HG02588 (cell line): Measurements from ENCODE around the gene TMSB15B.
"Not testable (repeated sequence)": the region's sequence is repeated elsewhere in the genome, so short reads cannot be mapped to it uniquely, and the experiment has no call there.

Experiments used
- ATAC-seq: cut with Tn5 transposase; IDR thresholded peaks from one replicate; pipeline ENCODE4 v1.9.1; 2021; ENCODE audit warnings: mild to moderate bottlenecking, moderate library complexity; ENCODE audit not compliant: unreplicated experiment

Gene TMSB15B

DNA sequence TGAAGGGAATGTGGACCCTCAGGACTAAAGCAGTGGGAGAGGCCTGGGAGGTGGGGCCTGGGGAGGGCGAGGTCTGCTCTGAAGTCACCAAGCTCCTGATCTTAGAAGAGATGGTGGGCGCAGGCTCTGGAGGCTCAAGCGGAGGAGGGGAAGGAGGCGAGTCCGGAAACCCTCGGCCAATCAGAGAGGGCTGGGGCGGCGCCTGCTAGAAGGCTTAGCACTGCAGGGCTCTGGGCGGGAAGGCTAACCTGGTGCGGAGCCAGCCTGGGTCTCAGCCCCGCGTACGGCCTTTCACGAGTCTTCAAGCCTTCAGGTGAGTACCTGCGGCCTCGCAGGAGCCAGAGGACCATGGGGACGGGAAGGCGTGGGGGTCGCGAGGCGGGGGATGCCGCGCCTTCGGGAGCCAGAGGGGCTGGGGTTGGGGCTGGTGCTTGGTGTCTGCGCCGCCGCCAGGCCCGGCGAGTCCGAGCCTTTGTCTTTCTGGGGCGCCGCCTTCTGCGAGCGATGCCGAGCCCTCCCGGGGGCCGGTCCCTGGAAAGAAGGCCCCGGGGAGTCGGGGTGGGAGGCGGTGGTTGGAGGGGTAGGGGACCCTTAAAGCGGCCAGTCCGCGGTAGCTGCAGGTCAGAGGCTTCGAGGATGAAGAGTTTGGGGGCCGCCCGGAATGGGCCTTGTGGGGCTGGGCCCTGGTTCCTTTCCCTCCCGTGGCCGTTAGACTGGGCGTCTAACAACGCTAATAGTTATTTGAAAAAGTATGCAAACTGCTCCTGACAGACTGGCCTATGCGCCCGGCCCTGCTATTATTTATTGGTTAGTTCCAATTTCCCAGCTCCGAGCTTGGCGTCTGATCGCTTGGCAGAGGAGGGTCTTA, at the start of gene TMSB15B:
TMSB15B (plus strand) TSS at position 217 of the 868 bp plus-strand sequence.
- peak; percentile 99 for ATAC-seq

DNA sequence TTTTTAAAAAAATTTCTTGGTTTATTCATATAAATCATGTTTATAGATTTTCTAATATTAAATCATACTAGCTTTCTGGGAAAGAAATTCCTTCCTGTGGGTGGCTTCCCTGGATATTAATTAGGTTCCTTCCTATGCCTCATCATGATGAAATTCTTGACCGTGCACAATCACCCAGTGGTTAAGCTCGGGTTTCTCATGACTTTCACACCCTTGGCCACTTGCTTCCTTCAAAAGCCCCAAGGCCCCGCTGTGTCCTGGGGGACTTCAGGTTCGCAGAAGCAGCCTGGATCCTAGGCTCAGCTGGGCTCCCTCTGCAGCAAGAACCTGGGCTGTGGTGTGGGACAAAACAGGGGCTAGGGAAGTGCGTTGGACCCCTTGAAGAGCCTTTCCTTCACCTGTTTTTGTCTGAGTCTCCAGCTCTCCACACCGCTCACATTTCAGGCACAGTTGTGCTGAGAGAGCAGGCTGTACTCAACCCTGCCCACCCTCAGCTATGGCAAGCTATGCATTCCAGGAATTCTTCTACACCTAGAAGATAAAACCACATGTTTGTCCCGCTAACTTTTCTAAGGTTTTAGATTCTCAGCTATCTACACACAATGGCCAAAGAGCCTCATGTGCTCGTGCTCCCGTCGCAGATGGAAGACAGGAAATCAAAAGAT, 48.9 kb upstream of the TMSB15B start:
- no peak for ATAC-seq

DNA sequence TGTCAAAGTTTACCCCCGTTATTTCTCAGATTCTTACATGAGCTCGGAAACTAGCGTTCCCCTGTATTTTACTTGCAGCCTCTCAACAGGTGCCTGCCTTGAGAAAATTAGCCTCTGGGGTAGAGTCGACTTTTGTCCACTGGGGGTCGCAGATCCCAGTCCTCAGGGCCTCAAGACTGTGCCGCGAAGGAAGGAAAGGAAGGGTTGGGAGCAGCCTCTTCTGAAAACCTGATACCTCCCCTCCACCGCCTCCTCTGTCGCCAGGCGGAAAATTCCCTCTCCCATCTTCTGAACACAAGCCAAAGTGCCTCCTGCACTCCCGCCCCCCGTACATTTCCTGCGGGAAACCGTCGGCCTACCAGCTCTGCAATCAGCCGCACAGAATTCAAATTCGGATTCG, 44.4 kb upstream of the TMSB15B start:
- no peak for ATAC-seq

DNA sequence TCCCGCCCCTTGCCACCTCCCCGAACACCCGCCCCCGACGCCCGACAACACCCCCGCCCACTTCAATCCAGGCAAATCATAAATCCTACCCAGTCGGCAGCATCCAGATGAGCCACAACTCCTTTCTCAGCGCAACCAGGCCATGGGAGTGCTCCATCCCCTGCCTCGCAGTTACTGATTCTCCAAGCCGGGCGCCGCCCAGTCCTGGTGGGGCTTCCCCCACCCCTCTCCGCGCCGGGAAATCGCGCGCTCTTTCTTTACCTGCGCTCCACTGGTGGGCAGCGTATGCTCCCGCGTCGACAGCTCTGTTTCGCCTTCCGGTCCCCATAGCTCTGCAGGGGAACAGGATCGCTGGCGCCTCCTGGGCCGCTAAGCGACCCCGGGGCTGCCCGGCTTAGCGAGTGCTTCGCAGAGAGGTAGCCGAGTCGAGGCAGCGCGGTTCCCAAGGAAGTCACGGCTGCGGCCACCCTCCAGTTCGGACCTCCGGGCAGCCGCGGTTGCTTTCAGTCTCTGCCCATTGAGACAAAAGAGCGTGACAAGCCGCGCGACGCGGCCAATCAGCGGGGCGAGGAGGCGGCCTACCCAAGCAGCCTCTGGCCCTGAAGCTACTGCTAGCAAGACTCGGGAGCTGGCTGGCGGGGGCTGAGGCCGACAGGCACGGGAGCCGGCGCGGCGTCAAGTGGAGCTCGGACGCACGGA, 43.7 kb upstream of the TMSB15B start:
- ATAC-seq, result peak; percentile 73

DNA sequence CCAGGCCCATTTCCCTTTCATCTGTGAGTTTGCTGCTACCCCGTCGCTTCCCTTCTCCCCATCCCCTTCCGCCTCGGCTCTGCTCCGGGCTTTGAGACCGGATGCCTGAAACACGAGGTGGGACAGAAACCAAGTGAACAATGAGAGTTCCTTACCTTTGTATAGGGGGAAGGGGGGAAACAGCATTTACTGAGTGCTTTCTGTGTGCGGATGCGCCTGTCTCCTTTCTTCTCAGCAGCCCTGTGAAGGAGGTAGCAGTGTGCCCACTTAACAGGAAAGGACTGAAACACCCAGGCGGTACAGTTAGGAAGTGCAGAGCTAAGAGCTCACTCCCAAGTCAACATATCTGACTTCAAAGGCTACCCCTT, 43.2 kb upstream of the TMSB15B start:
- peak; percentile 38 for ATAC-seq

DNA sequence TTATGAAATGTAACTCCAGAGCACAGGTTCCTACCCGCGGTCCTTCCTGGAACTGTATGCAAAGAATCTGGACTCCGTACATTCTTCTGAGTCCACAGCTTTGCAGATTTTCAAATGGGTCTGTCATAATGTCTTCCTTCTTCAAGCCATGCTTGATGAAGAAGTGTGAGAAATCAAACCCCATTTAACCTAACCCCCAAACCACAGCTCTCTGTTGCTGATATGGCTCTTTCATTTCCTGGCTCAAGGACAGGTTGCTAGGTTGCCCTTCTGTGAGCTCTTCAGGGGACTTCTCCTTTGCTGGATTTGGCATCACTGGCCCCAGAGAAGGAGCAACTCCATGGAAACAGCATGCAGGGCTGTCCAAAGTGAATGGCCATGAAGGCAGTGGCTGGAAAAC, 41.9 kb upstream of the TMSB15B start:
- peak; percentile 34 for ATAC-seq

DNA sequence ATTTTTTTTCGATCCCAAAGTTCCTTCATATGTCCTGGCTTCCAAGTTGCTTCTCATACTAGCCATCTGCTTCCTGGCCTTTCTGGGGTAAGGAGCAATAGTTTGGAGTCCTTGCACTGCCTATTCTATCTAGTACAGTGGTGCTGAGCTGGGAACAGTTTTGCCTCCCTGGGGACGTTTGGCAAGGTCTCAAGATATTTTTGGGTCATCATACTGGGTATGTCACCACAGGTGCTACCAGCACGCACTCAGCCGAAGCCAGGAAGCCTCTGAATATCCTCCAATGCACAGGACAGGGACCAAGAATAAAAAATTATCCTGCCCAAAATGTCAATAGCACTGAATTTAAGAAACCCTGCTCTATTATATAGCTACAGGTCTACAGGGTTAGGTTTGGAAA, 35.4 kb upstream of the TMSB15B start:
- ATAC-seq, result no peak

DNA sequence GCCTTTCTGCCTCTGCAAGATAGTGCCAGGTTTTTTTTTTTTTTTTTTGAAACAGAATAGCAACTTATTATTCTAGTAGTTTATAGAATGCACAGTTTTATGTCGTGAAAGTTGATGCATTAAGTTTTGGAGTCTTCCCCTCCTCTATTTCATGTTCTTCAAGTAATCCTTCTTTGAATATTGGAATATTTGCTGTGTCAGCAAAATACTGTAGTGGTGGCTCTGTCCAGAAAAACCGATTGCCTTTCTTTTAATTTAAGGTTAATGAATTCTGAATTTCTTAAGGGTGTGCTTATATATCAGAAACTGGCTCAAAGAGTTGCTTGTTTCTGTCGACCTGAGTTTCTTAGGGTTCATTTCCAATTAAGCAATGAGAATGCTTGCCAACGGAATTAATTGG, 34.8 kb upstream of the TMSB15B start:
- no peak for ATAC-seq

DNA sequence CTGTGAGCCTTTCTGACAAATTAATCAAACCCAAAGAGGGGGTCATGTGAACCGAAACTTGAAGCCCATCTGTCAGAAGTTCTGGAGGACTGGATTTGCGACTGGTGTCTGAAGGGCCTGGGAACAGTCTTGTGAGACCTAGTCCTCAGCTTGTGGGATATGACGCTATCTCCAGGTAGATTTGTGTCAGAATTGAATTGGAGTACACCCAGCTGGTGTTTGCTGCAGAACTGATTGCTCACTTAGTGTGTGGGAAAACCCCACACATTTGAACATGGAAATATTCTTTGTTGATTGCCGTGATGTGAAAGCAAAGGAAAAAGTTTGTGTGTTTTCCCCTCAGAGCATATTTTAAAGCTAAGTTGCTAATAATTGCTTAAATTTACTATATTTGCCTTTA, 30.3 kb upstream of the TMSB15B start:
- ATAC-seq, result peak; percentile 76

DNA sequence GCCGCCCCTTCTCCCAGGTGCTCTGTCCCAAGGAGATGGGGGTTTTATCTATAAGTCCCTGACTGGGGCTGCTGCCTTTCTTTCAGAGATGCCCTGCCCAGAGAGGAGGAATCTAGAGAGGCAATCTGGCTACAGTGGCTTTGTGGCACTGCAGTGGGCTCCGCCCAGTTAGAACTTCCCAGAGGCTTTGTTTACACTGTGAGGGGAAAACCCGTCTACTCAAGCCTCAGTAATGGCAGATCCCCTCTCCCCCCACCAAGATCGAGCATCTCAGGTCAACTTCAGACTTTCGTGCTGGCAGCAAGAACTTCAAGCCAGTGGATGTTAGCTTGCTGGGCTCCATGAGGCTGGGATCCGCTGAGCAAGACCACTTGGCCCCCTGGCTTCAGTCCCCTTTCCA, 22.2 kb upstream of the TMSB15B start:
- ATAC-seq, result not testable (repeated sequence)

DNA sequence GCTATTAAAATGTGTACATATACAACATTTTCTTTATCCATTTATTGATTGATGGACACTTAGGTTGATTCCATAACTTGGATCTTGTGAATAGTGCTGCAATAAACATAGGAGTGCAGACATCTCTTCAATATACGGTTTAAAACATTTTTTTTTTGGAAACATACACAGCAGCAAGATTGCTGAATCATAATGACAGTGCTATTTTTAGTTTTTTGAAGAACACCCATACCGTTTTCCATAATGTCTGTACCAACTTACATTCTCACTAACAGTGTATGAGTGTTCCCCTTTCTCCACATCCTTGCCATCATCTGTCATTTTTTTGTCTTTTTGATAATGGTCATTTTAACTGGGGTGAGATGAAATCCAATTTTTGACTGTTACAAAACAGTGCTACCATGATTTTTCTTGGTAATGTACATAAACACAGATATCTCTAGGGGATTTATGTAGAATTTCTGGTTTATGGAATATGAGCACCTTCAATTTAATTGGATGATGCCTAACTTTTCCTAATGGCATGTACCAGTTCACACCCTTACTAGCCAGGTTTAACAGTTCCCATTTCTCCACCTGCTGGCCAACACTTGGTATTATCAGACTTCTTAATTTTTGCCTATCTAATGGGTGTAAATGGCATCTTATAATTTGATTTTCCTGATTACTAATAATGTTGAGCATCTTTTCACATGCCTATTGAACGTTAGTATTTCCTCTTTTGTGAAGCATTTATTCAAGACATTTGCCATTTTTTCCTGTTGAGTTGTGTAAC, 21.0 kb upstream of the TMSB15B start:
- no peak for ATAC-seq

DNA sequence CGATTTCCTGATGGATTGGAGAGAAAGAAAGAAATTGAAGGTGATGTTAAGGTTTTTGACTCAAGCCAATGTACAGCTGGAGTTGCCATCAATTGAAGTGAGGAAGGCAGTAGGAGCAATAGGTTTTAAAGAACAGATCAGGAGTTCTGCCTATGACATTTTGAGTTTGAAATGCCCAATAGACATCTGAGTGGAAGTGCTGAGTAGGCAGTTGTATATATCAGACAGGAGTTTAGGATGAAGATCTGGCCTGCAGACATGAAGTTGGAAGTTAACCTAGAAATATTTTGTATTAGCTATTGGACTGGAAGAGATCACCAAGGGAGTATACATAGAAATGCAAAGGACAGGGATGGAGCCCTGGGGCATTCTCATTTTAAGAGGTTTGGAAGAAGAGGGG, 12.9 kb upstream of the TMSB15B start:
- no peak for ATAC-seq

DNA sequence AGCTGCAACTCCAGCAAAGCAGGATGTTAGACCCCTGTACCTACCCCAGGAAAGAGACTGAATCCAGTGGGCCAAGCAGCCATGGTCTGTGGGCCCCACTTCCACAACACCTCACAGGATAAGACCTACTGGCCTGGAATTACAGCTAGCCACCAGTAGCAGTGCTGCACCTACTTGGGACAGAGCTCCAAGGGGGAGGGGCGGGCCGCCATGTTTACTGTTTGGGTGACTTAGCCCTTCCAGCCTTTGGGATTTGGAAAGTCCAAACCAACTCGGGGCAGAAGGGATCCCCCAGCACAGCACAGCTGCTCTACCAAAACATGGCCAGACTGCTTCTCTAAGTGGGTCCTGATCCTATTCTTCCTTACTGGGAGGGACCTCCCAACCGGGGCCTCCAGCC, 9.1 kb upstream of the TMSB15B start:
- no peak for ATAC-seq

DNA sequence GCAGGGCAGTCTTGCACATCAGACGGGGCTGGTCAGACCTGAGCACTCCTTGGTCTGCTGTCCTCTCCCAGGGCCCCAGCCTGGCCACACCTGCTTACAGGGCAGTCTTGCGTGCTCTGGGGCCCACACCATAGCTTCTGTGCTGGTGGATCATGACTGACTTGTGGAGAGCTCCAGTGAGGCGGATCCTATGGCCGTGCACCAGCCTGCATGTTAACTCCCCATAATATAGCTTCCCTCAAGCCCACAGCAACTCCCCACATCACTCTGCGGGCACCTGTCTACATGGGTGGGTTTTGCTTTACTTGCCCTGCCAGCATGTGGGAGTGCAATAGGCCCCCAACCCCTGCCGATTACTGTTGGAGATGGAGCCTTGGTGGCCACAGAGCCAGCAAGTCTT, 8.2 kb upstream of the TMSB15B start:
- no peak for ATAC-seq

DNA sequence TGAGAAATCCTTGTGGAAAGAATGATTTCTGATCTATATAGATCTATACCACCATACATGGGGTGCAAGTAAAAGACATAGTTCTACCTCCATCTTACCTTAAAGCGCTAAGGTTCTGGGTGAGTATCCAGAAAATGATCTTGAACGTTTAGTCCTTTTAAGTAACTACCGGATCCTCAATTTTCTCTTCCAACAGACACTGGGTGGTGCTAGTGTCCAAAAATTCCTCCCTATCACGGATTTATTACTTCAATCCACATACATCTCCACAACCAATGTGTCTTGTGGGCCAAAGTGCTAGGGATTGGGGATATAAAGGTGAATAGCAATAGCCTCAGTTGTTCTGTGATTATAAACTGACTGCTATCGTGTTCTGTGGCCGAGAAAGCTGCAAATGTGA, 1.8 kb upstream of the TMSB15B start:
- not testable (repeated sequence) for ATAC-seq

DNA sequence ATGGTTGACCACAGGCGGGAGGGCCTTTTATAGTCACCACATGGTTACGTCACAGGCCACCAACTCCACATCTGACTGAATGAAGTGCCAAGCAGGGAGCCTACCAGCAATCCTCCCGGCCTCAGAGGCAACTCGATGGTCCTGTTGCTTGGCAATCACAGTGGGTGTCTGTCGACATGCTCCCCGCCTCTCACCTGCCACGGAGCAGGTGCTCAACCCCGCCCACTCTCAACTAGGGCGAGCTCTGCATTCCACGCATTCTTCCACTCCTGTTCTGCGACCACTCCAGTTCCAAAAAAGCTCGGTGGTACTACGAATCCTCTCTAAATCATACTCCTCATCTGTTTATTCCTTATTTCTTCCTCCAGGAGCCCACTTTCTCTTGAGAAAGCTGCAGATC, 21.1 kb downstream of the TMSB15B start:
- ATAC-seq, result not testable (repeated sequence)

DNA sequence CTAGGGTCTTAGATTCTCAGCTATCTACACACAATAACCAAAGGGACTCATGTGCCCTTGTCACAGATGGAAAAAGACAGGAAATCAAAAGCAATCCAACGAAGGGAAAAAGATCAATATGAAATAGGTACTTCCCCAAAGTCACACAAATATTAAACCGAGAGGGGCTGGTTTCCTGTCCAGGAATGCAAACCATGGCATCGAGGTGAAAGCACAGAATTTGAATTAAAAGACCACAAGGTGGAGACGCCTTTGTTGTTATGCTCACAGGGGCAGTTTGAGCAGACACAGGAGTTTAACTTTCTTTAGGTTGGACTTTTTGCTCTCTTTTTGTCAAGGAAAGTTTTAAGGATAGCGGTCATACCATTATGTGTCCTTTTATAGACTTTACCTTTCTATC, 36.8 kb downstream of the TMSB15B start:
- ATAC-seq, result peak; percentile 75

DNA sequence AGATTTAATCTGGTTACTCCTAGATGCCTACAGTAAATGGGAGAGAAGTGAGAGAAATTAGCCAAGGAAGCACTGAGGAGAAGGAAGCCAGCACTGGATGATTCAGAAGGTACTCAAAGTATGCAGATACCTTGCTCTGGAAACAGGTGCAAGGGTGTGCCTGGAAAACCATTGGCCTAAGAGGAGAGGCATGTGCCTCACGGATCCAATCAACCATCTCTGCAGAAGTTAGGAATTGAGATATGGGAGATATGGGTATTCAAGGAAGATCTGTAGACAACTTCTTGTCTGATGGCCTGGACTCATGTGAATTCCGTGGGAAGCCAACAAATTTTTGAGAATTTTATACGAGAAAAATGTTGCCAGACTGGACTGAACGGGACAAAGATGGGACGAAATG, 46.4 kb downstream of the TMSB15B start:
- ATAC-seq, result no peak

DNA sequence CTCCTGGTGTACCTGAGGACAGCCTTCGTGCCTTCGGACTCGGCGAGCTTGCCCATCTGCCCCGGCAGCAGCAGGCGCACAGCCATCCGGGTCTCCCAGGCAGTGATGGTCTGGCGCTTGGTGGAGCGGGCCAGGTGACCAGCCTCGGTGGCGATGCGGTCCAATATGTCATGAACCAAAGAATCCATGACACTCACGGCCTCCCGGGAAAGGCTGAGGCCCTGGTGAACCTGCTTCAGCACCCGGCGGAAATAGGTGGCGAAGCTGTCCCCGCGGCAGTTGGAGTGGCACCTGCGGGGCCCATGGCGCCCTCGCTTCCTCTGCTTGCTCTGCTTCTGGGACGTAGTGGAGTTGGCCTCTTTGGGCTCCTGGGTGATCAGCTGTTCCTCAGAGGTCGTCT, 50.7 kb downstream of the TMSB15B start:
- ATAC-seq, result no peak

DNA sequence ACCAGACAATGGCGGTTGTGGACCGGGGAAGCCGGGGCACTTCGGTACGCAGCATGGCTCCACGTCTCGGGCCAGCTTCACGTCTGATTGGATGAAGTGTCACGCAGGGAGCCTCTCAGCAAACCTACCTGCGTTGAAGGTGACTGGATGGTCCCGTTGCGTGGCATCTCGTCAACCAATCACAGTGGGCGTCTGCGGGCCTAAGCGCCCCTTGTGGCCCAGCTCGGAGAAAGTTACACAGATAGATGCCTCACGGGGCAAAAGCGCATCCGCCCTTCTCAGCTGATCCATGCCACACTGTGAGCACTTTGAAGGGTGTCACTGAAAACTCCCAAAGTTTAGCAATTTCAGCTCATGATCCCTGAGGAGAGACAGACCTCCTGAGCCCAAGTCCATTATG, 51.2 kb downstream of the TMSB15B start, which contains the start of gene H2BW1:
H2BW1 (minus strand) TSS at position 103 of the 400 bp plus-strand sequence. CDS start 132 bp downstream, outside the sequence.
- ATAC-seq, result no peak

DNA sequence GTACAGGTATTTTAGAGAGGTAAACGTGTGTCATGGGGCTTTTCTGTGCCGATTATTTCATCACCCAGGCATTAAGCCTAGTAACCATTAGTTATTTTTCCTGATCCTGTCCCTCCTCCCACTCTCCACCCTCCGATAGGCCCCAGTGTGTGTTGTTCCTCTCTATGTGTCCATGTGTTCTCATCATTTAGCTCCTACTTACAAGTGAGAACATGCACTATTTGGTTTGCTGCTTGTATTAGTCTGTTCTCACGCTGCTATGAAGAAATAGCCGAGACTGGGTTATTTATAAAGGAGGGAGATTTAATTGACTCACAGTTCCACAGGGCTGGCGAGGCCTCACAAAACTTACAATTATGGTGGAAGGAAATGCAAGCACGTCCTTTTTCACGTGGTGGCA, 53.1 kb downstream of the TMSB15B start:
- not testable (repeated sequence) for ATAC-seq
